Endothelial cell of umbilical vein (primary cell): Measurements from ENCODE around the gene TMEM97.

Source experiments
- CTCF ChIP-seq, 2 donors: IDR thresholded peaks; 1 replicate in 1 of 2; 2 replicates in 1 of 2; pipeline ENCODE4 v1.5.1; 2011; ENCODE audit warnings: low read length in 2 of 2, mild to moderate bottlenecking in 2 of 2, moderate library complexity in 2 of 2, control low read depth in 1 of 2, inconsistent platforms in 1 of 2, low read depth in 1 of 2; ENCODE audit not compliant: insufficient read depth in 1 of 2; ENCODE audit errors: extremely low read depth in 1 of 2
- EZH2 ChIP-seq: IDR thresholded peaks from 2 replicates; pipeline ENCODE4 v1.6.1; 2012; ENCODE audit warnings: borderline replicate concordance, low read depth, mild to moderate bottlenecking, moderate library complexity, low read length, inconsistent platforms; ENCODE audit not compliant: severe bottlenecking
- FOS ChIP-seq: IDR thresholded peaks from 2 replicates; pipeline ENCODE4 v1.6.1; 2011; ENCODE audit warnings: mild to moderate bottlenecking, low read length, moderate library complexity, borderline replicate concordance; ENCODE audit not compliant: insufficient read depth
- GATA2 ChIP-seq: IDR thresholded peaks from 2 replicates; pipeline ENCODE4 v1.7.0; 2011; ENCODE audit warnings: low read depth, mild to moderate bottlenecking, moderate library complexity, mixed read lengths, low read length; ENCODE audit not compliant: insufficient read length, insufficient read depth
- JUN ChIP-seq: IDR thresholded peaks from 2 replicates; pipeline ENCODE4 v1.6.1; 2011; ENCODE audit warnings: borderline replicate concordance, low read depth; ENCODE audit not compliant: insufficient read length, insufficient read depth
- MAX ChIP-seq: IDR thresholded peaks from 2 replicates; pipeline ENCODE4 v1.6.1; 2011; ENCODE audit not compliant: insufficient read depth, insufficient read length
- POLR2A ChIP-seq: IDR thresholded peaks from 2 replicates; pipeline ENCODE4 v1.6.1; 2012; ENCODE audit warnings: low read depth, mild to moderate bottlenecking, control low read depth, low read length
- POLR2AphosphoS5 ChIP-seq: IDR thresholded peaks from 2 replicates; pipeline ENCODE4 v1.6.1; 2012; ENCODE audit warnings: low read depth, mild to moderate bottlenecking, control low read depth, low read length, moderate library complexity; ENCODE audit not compliant: insufficient read depth

GRCh38 chr17:28271431-28271830 is 47.6 kb upstream of the TMEM97 start:
- TF ChIP-seq CTCF (IDR thresholded peaks at IDR 0.05; ENCODE audit: extremely low read depth in 1 of 2, insufficient read depth in 1 of 2, low read depth in 1 of 2, low read length in 2 of 2): no peak
- no peak for TF ChIP-seq POLR2A
- TF ChIP-seq MAX: no peak
- TF ChIP-seq EZH2: no peak
- no peak for TF ChIP-seq POLR2AphosphoS5
- no peak for TF ChIP-seq FOS
- TF ChIP-seq JUN: no peak
- TF ChIP-seq GATA2: no peak
